HepG2 (cell line): ENCODE data around the gene SLC2A10. TPM values are rescaled to one million over a fixed set of nuclear protein-coding genes. Genes with fewer than 3 reads are reported as not detected.

Source experiments
- BRCA1 ChIP-seq: sonication (generic); formaldehyde crosslinking; IDR thresholded peaks from 2 replicates; pipeline ENCODE4 v1.4.0; 2020; ENCODE audit warnings: missing genetic modification reagents
- JUNB ChIP-seq: sonication (generic); formaldehyde crosslinking; IDR thresholded peaks from 2 replicates; pipeline ENCODE4 v1.8.0; 2022; ENCODE audit warnings: missing genetic modification reagents, mild to moderate bottlenecking, borderline replicate concordance
- MEF2D ChIP-seq: sonication (generic); formaldehyde crosslinking; IDR thresholded peaks from 2 replicates; pipeline ENCODE4 v1.5.1; 2020; ENCODE audit warnings: mild to moderate bottlenecking, missing genetic modification reagents
- MTA1 ChIP-seq: sonication (generic); formaldehyde crosslinking; IDR thresholded peaks from 2 replicates; pipeline ENCODE4 v1.4.0; 2020; ENCODE audit warnings: missing genetic modification reagents, mild to moderate bottlenecking, borderline replicate concordance
- SALL2 ChIP-seq: sonication (generic); formaldehyde crosslinking; IDR thresholded peaks from 2 replicates; pipeline ENCODE4 v1.8.1; 2023; ENCODE audit warnings: mild to moderate bottlenecking, missing genetic modification reagents, inconsistent platforms
- SETDB1 ChIP-seq: sonication (generic); formaldehyde crosslinking; IDR thresholded peaks from 2 replicates; pipeline ENCODE4 v1.5.1; 2020; ENCODE audit warnings: missing genetic modification reagents, mild to moderate bottlenecking, borderline replicate concordance
- SRF ChIP-seq: IDR thresholded peaks from 2 replicates; pipeline ENCODE4 v1.6.1; 2011; ENCODE audit warnings: mild to moderate bottlenecking, low read depth, low read length, moderate library complexity
- ZFP62 ChIP-seq: sonication (generic); formaldehyde crosslinking; IDR thresholded peaks from 2 replicates; pipeline ENCODE4 v1.4.0; 2020; ENCODE audit warnings: missing genetic modification reagents
- ZNF484 ChIP-seq: sonication (generic); formaldehyde crosslinking; IDR thresholded peaks from 2 replicates; pipeline ENCODE4 v1.5.1; 2020; ENCODE audit warnings: mild to moderate bottlenecking, low read depth, missing genetic modification reagents, borderline replicate concordance
- ZNF614 ChIP-seq: IDR thresholded peaks from 2 replicates; pipeline ENCODE4 v1.6.1; 2018; ENCODE audit warnings: missing biosample characterization, missing genetic modification reagents, inconsistent platforms, borderline replicate concordance
- ZNF777 ChIP-seq: sonication (generic); formaldehyde crosslinking; IDR thresholded peaks from 2 replicates; pipeline ENCODE4 v1.4.0; 2020; ENCODE audit warnings: missing genetic modification reagents
- polyA plus RNA-seq, 8 experiments: library from polyadenylated mRNA; depleted of rRNA in 3 of 8; stranded (reverse) in 7 of 8; unstranded in 1 of 8; fragments of >200 nt; fragmentation: Illumina TruSeq in 4 of 8; extraction: Trizol in 4 of 8; gene quantifications; 2 replicates each; pipeline versions ENCODE4 v1.2.1 to v1.2.3, GENCODE V29; 2011 to 2016; ENCODE audit warnings: low read depth in 4 of 8, missing spikeins in 1 of 8, mixed read lengths in 1 of 8; ENCODE audit not compliant: insufficient read depth in 1 of 8
- total RNA-seq, 5 experiments: library from RNA; depleted of rRNA; stranded (reverse); fragments of >200 nt; fragmentation: Illumina TruSeq; extraction: Trizol; gene quantifications; 2 replicates each; pipeline ENCODE4 v1.2.3, GENCODE V29; 2016; ENCODE audit warnings: low read depth in 1 of 5
- TF ChIP-seq, protein P1 (sequence below): sonication (generic); formaldehyde crosslinking; IDR thresholded peaks from 2 replicates; pipeline ENCODE4 v1.4.0; 2020; ENCODE audit warnings: missing genetic modification reagents
- TF ChIP-seq, protein P2 (sequence below): sonication (generic); formaldehyde crosslinking; IDR thresholded peaks from 2 replicates; pipeline ENCODE4 v1.8.1; 2023; ENCODE audit warnings: missing genetic modification reagents, inconsistent platforms, borderline replicate concordance
- TF ChIP-seq, protein P3 (sequence below): sonication (generic); formaldehyde crosslinking; IDR thresholded peaks from 2 replicates; pipeline ENCODE4 v1.5.0; 2020; ENCODE audit warnings: missing genetic modification reagents
- TF ChIP-seq, protein P4 (sequence below): sonication (generic); formaldehyde crosslinking; IDR thresholded peaks from 2 replicates; pipeline ENCODE4 v1.5.1; 2020; ENCODE audit warnings: mild to moderate bottlenecking, missing genetic modification reagents
- TF ChIP-seq, protein P5 (sequence below): sonication (generic); IDR thresholded peaks from 2 replicates; pipeline ENCODE4 v1.6.1; 2016; ENCODE audit warnings: low read depth, borderline replicate concordance
- TF ChIP-seq, protein P6 (sequence below): sonication (generic); formaldehyde crosslinking; IDR thresholded peaks from 2 replicates; pipeline ENCODE4 v1.8.0; 2022; ENCODE audit warnings: mild to moderate bottlenecking, missing genetic modification reagents; ENCODE audit not compliant: insufficient replicate concordance

SLC2A10 gene
- total and polyA plus RNA-seq, 2 of the 13 experiments (the other 11 are each of a cell fraction or from before 2014, with no cell fraction given): 16.0 to 18.4 TPM

DNA sequence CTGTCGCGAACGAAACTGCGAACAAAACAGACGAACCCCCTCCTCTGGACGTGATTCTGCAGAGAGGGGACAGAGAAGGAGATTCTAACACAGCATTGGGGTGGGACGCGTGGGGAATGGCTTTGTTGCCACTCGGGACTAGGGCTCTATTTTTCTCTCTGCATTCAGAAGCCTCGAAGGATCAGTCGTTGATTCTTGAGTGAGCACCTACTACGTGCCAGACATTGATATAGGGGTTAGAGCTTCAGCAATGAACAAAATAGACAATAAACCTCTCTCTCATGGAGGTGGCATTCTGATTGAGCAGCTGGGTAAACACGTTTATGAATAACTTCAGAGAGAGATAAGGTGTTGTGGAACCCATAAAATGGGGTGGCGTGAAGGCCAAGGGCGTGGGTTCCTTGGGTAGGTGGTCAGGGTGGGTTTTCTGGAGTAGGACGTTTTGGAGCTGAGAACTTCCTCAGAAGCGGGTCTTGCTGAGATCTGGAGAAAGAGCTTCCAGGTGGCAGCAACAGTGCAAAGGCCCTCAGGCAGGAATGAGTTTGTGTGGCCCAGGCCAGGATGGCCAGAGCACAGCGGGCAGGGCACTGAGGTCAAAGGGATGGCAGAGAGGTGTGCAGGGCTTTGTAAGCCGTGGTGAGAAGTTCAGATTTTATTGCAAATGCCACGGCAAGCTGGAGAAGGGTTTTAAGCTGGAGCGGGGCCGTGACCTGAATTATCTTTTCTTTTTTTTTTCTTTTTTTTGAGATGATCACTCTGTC lies 884 bp downstream of the SLC2A10 start (continued):
- TF ChIP-seq, protein P1, sequence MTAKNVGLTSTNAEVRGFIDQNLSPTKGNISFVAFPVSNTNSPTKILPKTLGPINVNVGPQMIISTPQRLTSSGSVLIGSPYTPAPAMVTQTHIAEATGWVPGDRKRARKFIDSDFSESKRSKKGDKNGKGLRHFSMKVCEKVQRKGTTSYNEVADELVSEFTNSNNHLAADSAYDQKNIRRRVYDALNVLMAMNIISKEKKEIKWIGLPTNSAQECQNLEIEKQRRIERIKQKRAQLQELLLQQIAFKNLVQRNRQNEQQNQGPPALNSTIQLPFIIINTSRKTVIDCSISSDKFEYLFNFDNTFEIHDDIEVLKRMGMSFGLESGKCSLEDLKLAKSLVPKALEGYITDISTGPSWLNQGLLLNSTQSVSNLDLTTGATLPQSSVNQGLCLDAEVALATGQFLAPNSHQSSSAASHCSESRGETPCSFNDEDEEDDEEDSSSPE (CRISPR knock-in tag): no peak
- TF ChIP-seq BRCA1 (CRISPR knock-in tag): 0 out of 2 replicates have a peak, but pooled peaks have one; percentile 38
- TF ChIP-seq SRF: no peak
- TF ChIP-seq JUNB: no peak
- TF ChIP-seq, protein P2, sequence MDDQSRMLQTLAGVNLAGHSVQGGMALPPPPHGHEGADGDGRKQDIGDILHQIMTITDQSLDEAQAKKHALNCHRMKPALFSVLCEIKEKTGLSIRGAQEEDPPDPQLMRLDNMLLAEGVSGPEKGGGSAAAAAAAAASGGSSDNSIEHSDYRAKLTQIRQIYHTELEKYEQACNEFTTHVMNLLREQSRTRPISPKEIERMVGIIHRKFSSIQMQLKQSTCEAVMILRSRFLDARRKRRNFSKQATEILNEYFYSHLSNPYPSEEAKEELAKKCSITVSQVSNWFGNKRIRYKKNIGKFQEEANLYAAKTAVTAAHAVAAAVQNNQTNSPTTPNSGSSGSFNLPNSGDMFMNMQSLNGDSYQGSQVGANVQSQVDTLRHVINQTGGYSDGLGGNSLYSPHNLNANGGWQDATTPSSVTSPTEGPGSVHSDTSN (CRISPR knock-in tag): 0 out of 2 replicates have a peak, but pooled peaks have one; percentile 48
- TF ChIP-seq ZNF484: no peak
- TF ChIP-seq SETDB1 (CRISPR knock-in tag): peak; percentile 8
- 0 out of 2 replicates have a peak, but pooled peaks have one; percentile 24 for TF ChIP-seq SALL2 (CRISPR knock-in tag)
- TF ChIP-seq, protein P3, sequence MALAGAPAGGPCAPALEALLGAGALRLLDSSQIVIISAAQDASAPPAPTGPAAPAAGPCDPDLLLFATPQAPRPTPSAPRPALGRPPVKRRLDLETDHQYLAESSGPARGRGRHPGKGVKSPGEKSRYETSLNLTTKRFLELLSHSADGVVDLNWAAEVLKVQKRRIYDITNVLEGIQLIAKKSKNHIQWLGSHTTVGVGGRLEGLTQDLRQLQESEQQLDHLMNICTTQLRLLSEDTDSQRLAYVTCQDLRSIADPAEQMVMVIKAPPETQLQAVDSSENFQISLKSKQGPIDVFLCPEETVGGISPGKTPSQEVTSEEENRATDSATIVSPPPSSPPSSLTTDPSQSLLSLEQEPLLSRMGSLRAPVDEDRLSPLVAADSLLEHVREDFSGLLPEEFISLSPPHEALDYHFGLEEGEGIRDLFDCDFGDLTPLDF: no peak
- TF ChIP-seq, protein P4, sequence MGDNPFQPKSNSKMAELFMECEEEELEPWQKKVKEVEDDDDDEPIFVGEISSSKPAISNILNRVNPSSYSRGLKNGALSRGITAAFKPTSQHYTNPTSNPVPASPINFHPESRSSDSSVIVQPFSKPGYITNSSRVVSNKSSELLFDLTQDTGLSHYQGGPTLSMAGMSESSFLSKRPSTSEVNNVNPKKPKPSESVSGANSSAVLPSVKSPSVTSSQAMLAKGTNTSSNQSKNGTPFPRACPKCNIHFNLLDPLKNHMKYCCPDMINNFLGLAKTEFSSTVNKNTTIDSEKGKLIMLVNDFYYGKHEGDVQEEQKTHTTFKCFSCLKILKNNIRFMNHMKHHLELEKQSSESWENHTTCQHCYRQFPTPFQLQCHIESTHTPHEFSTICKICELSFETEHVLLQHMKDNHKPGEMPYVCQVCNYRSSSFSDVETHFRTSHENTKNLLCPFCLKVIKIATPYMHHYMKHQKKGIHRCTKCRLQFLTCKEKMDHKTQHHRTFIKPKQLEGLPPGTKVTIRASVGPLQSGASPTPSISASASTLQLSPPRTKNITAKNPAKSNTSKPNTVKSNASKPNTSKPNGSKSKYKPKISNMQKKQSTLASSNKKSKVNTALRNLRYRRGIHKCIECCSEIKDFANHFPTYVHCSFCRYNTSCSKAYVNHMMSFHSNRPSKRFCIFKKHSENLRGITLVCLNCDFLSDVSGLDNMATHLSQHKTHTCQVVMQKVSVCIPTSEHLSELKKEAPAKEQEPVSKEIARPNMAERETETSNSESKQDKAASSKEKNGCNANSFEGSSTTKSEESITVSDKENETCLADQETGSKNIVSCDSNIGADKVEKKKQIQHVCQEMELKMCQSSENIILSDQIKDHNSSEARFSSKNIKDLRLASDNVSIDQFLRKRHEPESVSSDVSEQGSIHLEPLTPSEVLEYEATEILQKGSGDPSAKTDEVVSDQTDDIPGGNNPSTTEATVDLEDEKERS (CRISPR knock-in tag): 0 out of 2 replicates have a peak, but pooled peaks have one; percentile 43
- TF ChIP-seq, protein P5, sequence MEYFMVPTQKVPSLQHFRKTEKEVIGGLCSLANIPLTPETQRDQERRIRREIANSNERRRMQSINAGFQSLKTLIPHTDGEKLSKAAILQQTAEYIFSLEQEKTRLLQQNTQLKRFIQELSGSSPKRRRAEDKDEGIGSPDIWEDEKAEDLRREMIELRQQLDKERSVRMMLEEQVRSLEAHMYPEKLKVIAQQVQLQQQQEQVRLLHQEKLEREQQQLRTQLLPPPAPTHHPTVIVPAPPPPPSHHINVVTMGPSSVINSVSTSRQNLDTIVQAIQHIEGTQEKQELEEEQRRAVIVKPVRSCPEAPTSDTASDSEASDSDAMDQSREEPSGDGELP: peak; percentile 78; the same call in 1 of the 2 replicates
- peak; percentile 15; the same call in 1 of the 2 replicates for TF ChIP-seq MEF2D (CRISPR knock-in tag)
- TF ChIP-seq, protein P6, sequence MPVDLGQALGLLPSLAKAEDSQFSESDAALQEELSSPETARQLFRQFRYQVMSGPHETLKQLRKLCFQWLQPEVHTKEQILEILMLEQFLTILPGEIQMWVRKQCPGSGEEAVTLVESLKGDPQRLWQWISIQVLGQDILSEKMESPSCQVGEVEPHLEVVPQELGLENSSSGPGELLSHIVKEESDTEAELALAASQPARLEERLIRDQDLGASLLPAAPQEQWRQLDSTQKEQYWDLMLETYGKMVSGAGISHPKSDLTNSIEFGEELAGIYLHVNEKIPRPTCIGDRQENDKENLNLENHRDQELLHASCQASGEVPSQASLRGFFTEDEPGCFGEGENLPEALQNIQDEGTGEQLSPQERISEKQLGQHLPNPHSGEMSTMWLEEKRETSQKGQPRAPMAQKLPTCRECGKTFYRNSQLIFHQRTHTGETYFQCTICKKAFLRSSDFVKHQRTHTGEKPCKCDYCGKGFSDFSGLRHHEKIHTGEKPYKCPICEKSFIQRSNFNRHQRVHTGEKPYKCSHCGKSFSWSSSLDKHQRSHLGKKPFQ: peak; percentile 82
- no peak for TF ChIP-seq ZNF777
- TF ChIP-seq MTA1 (CRISPR knock-in tag): no peak
- no peak for TF ChIP-seq ZFP62 (CRISPR knock-in tag)
- no peak for TF ChIP-seq ZNF614 (CRISPR knock-in tag)
